DOHH2 (cell line): Measurements from ENCODE around the gene ICOS.

Source experiments
- H3F3A ChIP-seq: fragments of 200-600 bp; sonication (generic), shearing (Covaris generic); 2 replicates; pipeline ENCODE4 v1.6.0; 2016; ENCODE audit warnings: antibody characterized with exemption, mild to moderate bottlenecking; ENCODE audit not compliant: control insufficient read depth, insufficient read depth
- H3K27ac ChIP-seq: fragments of 200-600 bp; sonication (generic); 2 replicates; pipeline ENCODE4 v1.5.1; 2014; ENCODE audit warnings: low read depth, mild to moderate bottlenecking, low read length, moderate library complexity
- H3K27me3 ChIP-seq: fragments of 200-600 bp; sonication (generic); 2 replicates; pipeline ENCODE4 v1.6.1; 2014; ENCODE audit warnings: mild to moderate bottlenecking, low read length, mixed read lengths; ENCODE audit not compliant: control insufficient read depth
- H3K36me3 ChIP-seq: fragments of 200-600 bp; sonication (generic); 2 replicates; pipeline ENCODE4 v1.6.1; 2014; ENCODE audit warnings: mild to moderate bottlenecking, low read length, moderate library complexity, mixed read lengths; ENCODE audit not compliant: control insufficient read depth
- H3K4me1 ChIP-seq: fragments of 200-600 bp; sonication (generic); 2 replicates; pipeline ENCODE4 v1.6.1; 2014; ENCODE audit warnings: mild to moderate bottlenecking, low read length, mixed read lengths; ENCODE audit not compliant: control insufficient read depth
- H3K4me2 ChIP-seq: fragments of 200-600 bp; sonication (generic); 2 replicates; pipeline ENCODE4 v1.6.0; 2014; ENCODE audit warnings: mild to moderate bottlenecking, low read length, moderate library complexity
- H3K4me3 ChIP-seq: fragments of 200-600 bp; sonication (generic); 2 replicates; pipeline ENCODE4 v1.5.1; 2014; ENCODE audit warnings: mild to moderate bottlenecking, low read length, mixed read lengths
- H3K79me2 ChIP-seq: fragments of 200-600 bp; sonication (generic); 2 replicates; pipeline ENCODE4 v1.6.1; 2014; ENCODE audit warnings: mild to moderate bottlenecking, low read length, mixed read lengths; ENCODE audit not compliant: control insufficient read depth
- H3K9me2 ChIP-seq: fragments of 200-600 bp; sonication (generic); replicated peaks from 2 replicates; pipeline ENCODE4 v1.6.1; 2014; ENCODE audit warnings: mild to moderate bottlenecking, low read length, mixed read lengths; ENCODE audit not compliant: control insufficient read depth
- H3K9me3 ChIP-seq: fragments of 200-600 bp; sonication (generic); 2 replicates; pipeline ENCODE4 v1.6.1; 2014; ENCODE audit warnings: antibody characterized with exemption, low read length, mixed read lengths; ENCODE audit not compliant: control insufficient read depth, insufficient read depth
- H4K20me1 ChIP-seq: fragments of 200-600 bp; sonication (generic); 2 replicates; pipeline ENCODE4 v1.6.0; 2014; ENCODE audit warnings: low read depth, mild to moderate bottlenecking, antibody characterized with exemption, low read length, moderate library complexity; ENCODE audit not compliant: control insufficient read depth, insufficient read depth
- CTCF ChIP-seq: fragments of 200-600 bp; sonication (generic); IDR thresholded peaks from one replicate; pipeline ENCODE4 v1.5.1; 2014; ENCODE audit warnings: antibody characterized with exemption, mild to moderate bottlenecking, low read depth, low read length; ENCODE audit not compliant: poor library complexity, severe bottlenecking
- EZH2phosphoT487 ChIP-seq: fragments of 200-600 bp; sonication (generic); IDR thresholded peaks from 2 replicates; pipeline ENCODE4 v1.6.1; 2017; ENCODE audit warnings: borderline replicate concordance, mild to moderate bottlenecking, antibody characterized with exemption, low read length, moderate library complexity, mixed read lengths

ICOS gene

GRCh38 chr2:204003276-204003990, 66.9 kb downstream of the ICOS start:
- Histone ChIP-seq H3K79me2 (no peaks in the 10 kb centered on the region), H3K4me2 (no peak overlapping the region), H3F3A (no peaks in the 10 kb centered on the region), H4K20me1 (no peaks in the 10 kb centered on the region), H3K4me3 (no peak overlapping the region), H3K9me3 (no peaks in the 10 kb centered on the region), H3K27me3 (peaks cover 4% of the 10 kb centered on the region; the same call in 1 of the 2 replicates), H3K4me1 (no peaks in the 10 kb centered on the region), H3K27ac (no peak overlapping the region), H3K9me2 (no peaks in the 10 kb centered on the region; the same call in 1 of the 2 replicates), H3K36me3 (no peaks in the 10 kb centered on the region)
- TF ChIP-seq EZH2phosphoT487 (no peak), CTCF (no peak)

- no peak for TF ChIP-seq CTCF
- TF ChIP-seq EZH2phosphoT487 = no peak
- Histone ChIP-seq H3K27me3 (no peaks in the 10 kb centered on the region), H3K4me2 (no peak overlapping the region), H3K36me3 (no peaks in the 10 kb centered on the region), H3K9me2 (no peaks in the 10 kb centered on the region; the same call in 1 of the 2 replicates), H3K27ac (no peak overlapping the region), H3F3A (no peaks in the 10 kb centered on the region), H3K4me3 (no peak overlapping the region), H3K4me1 (no peaks in the 10 kb centered on the region), H3K9me3 (no peaks in the 10 kb centered on the region), H3K79me2 (no peaks in the 10 kb centered on the region), H4K20me1 (no peaks in the 10 kb centered on the region)
These were observed 68.3 kb downstream of the ICOS start for GRCh38 chr2:204004912-204005311.

GRCh38 chr2:204005940-204006721, 69.6 kb downstream of the ICOS start:
- H3K79me2 ChIP-seq = no peaks in the 10 kb centered on the region
- no peak overlapping the region for H3K27ac ChIP-seq
- no peaks in the 10 kb centered on the region for H4K20me1 ChIP-seq
- H3K4me2 ChIP-seq = no peak overlapping the region
- no peaks in the 10 kb centered on the region for H3K36me3 ChIP-seq
- H3K4me3 ChIP-seq = no peak overlapping the region
- H3K9me2 ChIP-seq = no peaks in the 10 kb centered on the region; the same call in 1 of the 2 replicates
- TF ChIP-seq CTCF = no peak
- TF ChIP-seq EZH2phosphoT487 = no peak
- H3K4me1 ChIP-seq = no peaks in the 10 kb centered on the region
- H3F3A ChIP-seq = no peaks in the 10 kb centered on the region
- no peaks in the 10 kb centered on the region for H3K9me3 ChIP-seq
- H3K27me3 ChIP-seq = no peaks in the 10 kb centered on the region
